ENCODE data around the gene FRMD6. TPM values are rescaled to one million over a fixed set of nuclear protein-coding genes. Genes with fewer than 3 reads are reported as not detected.

The FRMD6 gene
- total RNA-seq, 1 experiment from 2014 or later: 11.4 TPM

DNA sequence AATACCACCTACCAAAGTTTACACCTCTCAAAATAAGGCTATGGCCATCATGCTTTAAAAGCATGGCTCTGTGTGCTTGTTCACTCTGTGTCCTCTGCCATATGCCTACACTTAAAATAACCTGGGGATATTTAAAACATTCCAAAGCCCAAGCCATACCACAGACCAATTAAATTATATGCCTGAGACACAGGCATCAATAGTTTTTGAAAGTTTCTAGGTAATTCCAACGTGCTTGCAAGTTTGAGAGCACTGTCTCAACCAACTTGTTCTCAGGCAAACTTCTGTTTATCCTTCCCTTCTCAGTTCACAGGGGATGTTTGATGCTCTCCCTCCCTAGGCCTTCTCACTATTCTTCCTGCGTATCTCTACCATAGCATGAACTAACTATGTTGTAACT is 3.4 kb upstream of the FRMD6 start:
- intact Hi-C loops (cut with micrococcal nuclease): no loop called here
- H2AFZ ChIP-seq (ENCODE audit: low read depth, low read length, poor library complexity, severe bottlenecking): no peak overlapping the region
- no peak overlapping the region for H3K4me2 ChIP-seq (ENCODE audit: low read length)
- ATAC-seq (no peak), DNase-seq (ENCODE audit: low read depth, low spot score) (no peak)
- CTCF ChIA-PET: no interaction called here
- no peaks in the 10 kb centered on the region for H3K36me3 ChIP-seq (ENCODE audit: control insufficient read depth in 1 of 2, insufficient read depth in 2 of 2, low read length in 2 of 2)
- H3K9me3 ChIP-seq (ENCODE audit: control insufficient read depth in 1 of 2, insufficient read depth in 1 of 2, low read depth in 1 of 2, low read length in 2 of 2): no peaks in the 10 kb centered on the region
- TF ChIP-seq ZNF274 (IDR thresholded peaks at IDR 0.05; ENCODE audit: low read depth, low read length): no peak
- TF ChIP-seq ZFX (IDR thresholded peaks at IDR 0.05): no peak
- TF ChIP-seq, protein P1, sequence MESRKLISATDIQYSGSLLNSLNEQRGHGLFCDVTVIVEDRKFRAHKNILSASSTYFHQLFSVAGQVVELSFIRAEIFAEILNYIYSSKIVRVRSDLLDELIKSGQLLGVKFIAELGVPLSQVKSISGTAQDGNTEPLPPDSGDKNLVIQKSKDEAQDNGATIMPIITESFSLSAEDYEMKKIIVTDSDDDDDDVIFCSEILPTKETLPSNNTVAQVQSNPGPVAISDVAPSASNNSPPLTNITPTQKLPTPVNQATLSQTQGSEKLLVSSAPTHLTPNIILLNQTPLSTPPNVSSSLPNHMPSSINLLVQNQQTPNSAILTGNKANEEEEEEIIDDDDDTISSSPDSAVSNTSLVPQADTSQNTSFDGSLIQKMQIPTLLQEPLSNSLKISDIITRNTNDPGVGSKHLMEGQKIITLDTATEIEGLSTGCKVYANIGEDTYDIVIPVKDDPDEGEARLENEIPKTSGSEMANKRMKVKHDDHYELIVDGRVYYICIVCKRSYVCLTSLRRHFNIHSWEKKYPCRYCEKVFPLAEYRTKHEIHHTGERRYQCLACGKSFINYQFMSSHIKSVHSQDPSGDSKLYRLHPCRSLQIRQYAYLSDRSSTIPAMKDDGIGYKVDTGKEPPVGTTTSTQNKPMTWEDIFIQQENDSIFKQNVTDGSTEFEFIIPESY (IDR thresholded peaks at IDR 0.05; ENCODE audit: extremely low read depth, insufficient replicate concordance, low read length): no peak
- TF ChIP-seq FOSL1 (IDR thresholded peaks at IDR 0.05; ENCODE audit: low read depth): no peak
- no peak for TF ChIP-seq CEBPB (IDR thresholded peaks at IDR 0.05; ENCODE audit: low read depth)
- TF ChIP-seq, protein P2, sequence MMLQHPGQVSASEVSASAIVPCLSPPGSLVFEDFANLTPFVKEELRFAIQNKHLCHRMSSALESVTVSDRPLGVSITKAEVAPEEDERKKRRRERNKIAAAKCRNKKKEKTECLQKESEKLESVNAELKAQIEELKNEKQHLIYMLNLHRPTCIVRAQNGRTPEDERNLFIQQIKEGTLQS (IDR thresholded peaks at IDR 0.05): no peak
- no peak for TF ChIP-seq POLR2A (IDR thresholded peaks at IDR 0.05; ENCODE audit: borderline replicate concordance, extremely low read depth, insufficient read depth, insufficient read length)
- TF ChIP-seq YY1 (IDR thresholded peaks at IDR 0.05; ENCODE audit: extremely low read depth, insufficient replicate concordance, low read depth, low read length): no peak
- TF ChIP-seq, protein P3, sequence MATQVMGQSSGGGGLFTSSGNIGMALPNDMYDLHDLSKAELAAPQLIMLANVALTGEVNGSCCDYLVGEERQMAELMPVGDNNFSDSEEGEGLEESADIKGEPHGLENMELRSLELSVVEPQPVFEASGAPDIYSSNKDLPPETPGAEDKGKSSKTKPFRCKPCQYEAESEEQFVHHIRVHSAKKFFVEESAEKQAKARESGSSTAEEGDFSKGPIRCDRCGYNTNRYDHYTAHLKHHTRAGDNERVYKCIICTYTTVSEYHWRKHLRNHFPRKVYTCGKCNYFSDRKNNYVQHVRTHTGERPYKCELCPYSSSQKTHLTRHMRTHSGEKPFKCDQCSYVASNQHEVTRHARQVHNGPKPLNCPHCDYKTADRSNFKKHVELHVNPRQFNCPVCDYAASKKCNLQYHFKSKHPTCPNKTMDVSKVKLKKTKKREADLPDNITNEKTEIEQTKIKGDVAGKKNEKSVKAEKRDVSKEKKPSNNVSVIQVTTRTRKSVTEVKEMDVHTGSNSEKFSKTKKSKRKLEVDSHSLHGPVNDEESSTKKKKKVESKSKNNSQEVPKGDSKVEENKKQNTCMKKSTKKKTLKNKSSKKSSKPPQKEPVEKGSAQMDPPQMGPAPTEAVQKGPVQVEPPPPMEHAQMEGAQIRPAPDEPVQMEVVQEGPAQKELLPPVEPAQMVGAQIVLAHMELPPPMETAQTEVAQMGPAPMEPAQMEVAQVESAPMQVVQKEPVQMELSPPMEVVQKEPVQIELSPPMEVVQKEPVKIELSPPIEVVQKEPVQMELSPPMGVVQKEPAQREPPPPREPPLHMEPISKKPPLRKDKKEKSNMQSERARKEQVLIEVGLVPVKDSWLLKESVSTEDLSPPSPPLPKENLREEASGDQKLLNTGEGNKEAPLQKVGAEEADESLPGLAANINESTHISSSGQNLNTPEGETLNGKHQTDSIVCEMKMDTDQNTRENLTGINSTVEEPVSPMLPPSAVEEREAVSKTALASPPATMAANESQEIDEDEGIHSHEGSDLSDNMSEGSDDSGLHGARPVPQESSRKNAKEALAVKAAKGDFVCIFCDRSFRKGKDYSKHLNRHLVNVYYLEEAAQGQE (IDR thresholded peaks at IDR 0.05; ENCODE audit: low read depth): no peak
- TF ChIP-seq SRF (IDR thresholded peaks at IDR 0.05; ENCODE audit: low read depth): no peak
- TF ChIP-seq POLR2AphosphoS5 (IDR thresholded peaks at IDR 0.05; ENCODE audit: low read depth, low read length): no peak
- no TSS peak for BruUV-seq (replicated peaks)
- H4K20me1 ChIP-seq (ENCODE audit: insufficient read depth): no peaks in the 10 kb centered on the region
- peaks cover 6 to 22% of the 10 kb centered on the region in 2 experiments for H3K4me1 ChIP-seq (ENCODE audit: control insufficient read depth in 1 of 2, insufficient read depth in 2 of 2, low read length in 2 of 2)
- H3K27me3 ChIP-seq (ENCODE audit: insufficient read depth, low read length): no peaks in the 10 kb centered on the region
- RAD21 ChIA-PET (ENCODE audit: low non-redundant PET in 1 of 2, low total read pairs in 2 of 2, uncharacterized antibody in 2 of 2, unreplicated experiment in 2 of 2): no interaction called here
- no peaks in the 10 kb centered on the region for H3K9me2 ChIP-seq (ENCODE audit: insufficient read depth)
- POLR2A ChIA-PET: no interaction called here
- no peak overlapping the region for H3K27ac ChIP-seq (ENCODE audit: low read depth, low read length)
- peaks cover 14% of the 10 kb centered on the region for H3K79me2 ChIP-seq (ENCODE audit: insufficient read depth, low read length)
- H3K4me3 ChIP-seq (replicated peaks in 1 of 2; ENCODE audit: low read depth in 1 of 2, low read length in 2 of 2): no peak overlapping the region
- no peak overlapping the region for H3K9ac ChIP-seq (ENCODE audit: low read length)

All from HCT116 (cell line).